ENCODE measurements around the gene TSPAN3. TPM values are rescaled to one million over a fixed set of nuclear protein-coding genes. Genes with fewer than 3 reads are reported as not detected.

The TSPAN3 gene
- total RNA-seq = 100 to 1,000 TPM; 215 to 256 TPM

DNA sequence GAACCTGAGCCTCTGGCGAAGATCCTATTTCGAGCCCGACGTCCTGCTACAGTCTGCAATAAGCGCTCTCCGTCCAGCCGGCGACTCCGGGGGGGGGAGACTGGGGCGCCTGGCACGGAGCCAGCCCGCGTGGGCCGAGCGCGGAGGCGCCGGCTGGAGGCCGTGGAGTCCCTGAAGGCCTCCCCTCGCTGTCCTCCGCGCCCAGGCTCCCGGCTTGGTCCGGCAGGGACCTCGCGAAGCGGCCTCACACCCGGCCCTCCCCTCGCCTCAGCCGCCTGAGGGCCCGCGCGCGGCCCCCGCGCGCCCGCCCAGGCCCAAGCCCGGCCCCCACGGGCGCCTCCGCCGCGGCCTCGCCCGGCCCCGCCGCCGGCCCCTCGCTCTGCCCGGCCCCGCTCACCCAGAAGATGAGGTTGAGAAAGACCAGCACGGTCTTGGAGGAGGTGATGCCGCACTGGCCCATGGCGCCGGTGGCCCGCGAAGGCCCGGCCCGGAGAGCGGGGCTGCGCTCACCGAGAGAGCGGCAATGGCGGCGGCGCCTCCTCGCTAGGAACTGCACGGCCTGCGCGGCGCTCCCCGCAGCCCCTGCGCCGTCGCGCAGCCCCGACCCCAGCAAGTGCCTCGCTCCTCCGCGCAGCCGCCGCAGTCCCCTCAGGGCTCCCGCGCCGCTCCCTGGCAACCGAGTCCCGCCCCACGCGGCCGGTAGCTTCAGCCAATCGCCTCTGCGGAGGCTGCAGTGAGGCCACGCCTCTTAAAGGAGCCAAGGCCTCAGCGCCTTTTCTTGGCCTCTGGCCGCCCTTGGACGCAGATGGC, at the start of gene TSPAN3:
Gene TSPAN3, minus strand, starts transcription at position 615 of the 810 bp plus-strand sequence. Its CDS starts 155 bp downstream, at position 460.
- ATAC-seq (ENCODE audit: insufficient number of reproducible peaks, low FRiP score, low read depth) (peak; percentile 95), DNase-seq (ENCODE audit: low spot score) (peak; percentile 68)
- no peaks in the 10 kb centered on the region for H3K9me3 ChIP-seq
- H3K36me3 ChIP-seq = no peaks in the 10 kb centered on the region
- no peak for TF ChIP-seq CTCF (IDR thresholded peaks at IDR 0.05)
- H3K27me3 ChIP-seq (replicated peaks; ENCODE audit: insufficient read depth) = no peaks in the 10 kb centered on the region
- peak within 1 kb of the TSS; percentile 84 for H3K4me3 ChIP-seq
- H3K27ac ChIP-seq = peak within 1 kb of the TSS; percentile 82 to 90
- H3K4me1 ChIP-seq (ENCODE audit: control insufficient read depth in 1 of 2, low read depth in 2 of 2) = peaks cover 21 to 38% of the 10 kb centered on the region in 2 donors

- TF ChIP-seq CTCF (IDR thresholded peaks at IDR 0.05) = no peak
- ATAC-seq (ENCODE audit: insufficient number of reproducible peaks, low FRiP score, low read depth) (no peak), DNase-seq (ENCODE audit: low spot score) (no peak)
- Histone ChIP-seq H3K4me1 (ENCODE audit: control insufficient read depth in 1 of 2, low read depth in 2 of 2) (peaks cover 0 to 3% of the 10 kb centered on the region in 2 donors), H3K27ac (no peak overlapping the region), H3K4me3 (no peak overlapping the region), H3K36me3 (no peaks in the 10 kb centered on the region), H3K27me3 (replicated peaks; ENCODE audit: insufficient read depth) (no peaks in the 10 kb centered on the region), H3K9me3 (no peaks in the 10 kb centered on the region)
Observed at GRCh38 chr15:77120576-77120975, 49.7 kb upstream of the TSPAN3 start.

GRCh38 chr15:77119446-77119845, 48.5 kb upstream of the TSPAN3 start:
- H3K27me3 ChIP-seq (replicated peaks; ENCODE audit: insufficient read depth) = no peaks in the 10 kb centered on the region
- DNase-seq (ENCODE audit: low spot score) (no peak), ATAC-seq (ENCODE audit: insufficient number of reproducible peaks, low FRiP score, low read depth) (no peak)
- no peak overlapping the region for H3K27ac ChIP-seq
- H3K9me3 ChIP-seq = no peaks in the 10 kb centered on the region
- H3K36me3 ChIP-seq = no peaks in the 10 kb centered on the region
- H3K4me3 ChIP-seq = no peak overlapping the region
- H3K4me1 ChIP-seq (ENCODE audit: control insufficient read depth in 1 of 2, low read depth in 2 of 2) = peaks cover 0 to 3% of the 10 kb centered on the region in 2 donors
- no peak for TF ChIP-seq CTCF (IDR thresholded peaks at IDR 0.05)

DNA sequence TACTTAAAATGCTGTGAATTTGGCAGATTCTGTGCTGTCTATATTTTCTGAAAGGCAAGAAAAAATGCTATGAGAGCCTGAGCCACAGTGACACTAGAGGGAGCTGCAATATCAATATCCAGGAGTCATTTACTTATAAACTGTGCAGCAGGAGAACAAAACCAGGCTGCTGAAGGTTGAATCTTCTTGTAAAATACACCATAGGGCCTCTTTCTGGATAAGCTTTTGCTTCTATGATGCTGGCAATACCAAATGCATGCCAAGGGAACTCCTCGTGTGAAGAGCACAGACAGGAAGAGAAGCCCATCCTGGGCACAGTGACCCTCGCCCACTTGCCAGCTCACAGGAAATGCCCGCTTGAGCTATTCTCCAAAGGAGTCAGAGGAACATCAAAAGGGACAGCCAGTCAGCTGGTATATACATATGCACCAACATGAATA, 48.0 kb upstream of the TSPAN3 start:
- Histone ChIP-seq H3K4me3 (no peak overlapping the region), H3K36me3 (no peaks in the 10 kb centered on the region), H3K27ac (no peak overlapping the region), H3K27me3 (replicated peaks; ENCODE audit: insufficient read depth) (no peaks in the 10 kb centered on the region), H3K4me1 (ENCODE audit: control insufficient read depth in 1 of 2, low read depth in 2 of 2) (peaks cover 0 to 3% of the 10 kb centered on the region in 2 donors), H3K9me3 (no peaks in the 10 kb centered on the region)
- TF ChIP-seq CTCF (IDR thresholded peaks at IDR 0.05) = peak; percentile 63
- ATAC-seq (ENCODE audit: insufficient number of reproducible peaks, low FRiP score, low read depth) (no peak), DNase-seq (ENCODE audit: low spot score) (no peak)

DNA sequence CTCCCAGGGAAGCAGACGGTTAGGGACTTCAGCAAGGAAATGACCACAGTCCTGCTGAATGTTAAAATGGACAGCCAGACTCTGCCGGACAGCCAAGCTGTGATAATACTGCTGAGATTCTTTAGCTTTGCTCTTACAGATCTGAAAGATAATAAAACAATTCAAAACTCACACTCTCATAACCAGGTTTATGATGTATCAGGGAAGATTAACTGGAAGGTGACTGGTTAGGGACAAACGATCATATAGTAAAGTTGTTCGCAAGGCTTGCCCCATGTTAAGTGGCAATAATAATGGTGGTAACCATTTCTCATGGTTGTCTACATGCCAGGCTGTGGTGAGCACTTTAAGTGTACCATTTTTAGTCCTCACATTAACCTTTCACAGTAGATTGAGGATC, 44.3 kb upstream of the TSPAN3 start:
- Histone ChIP-seq H3K9me3 (no peaks in the 10 kb centered on the region), H3K4me1 (ENCODE audit: control insufficient read depth in 1 of 2, low read depth in 2 of 2) (peaks cover 0 to 3% of the 10 kb centered on the region in 2 donors), H3K27ac (no peak overlapping the region), H3K4me3 (no peak overlapping the region), H3K27me3 (replicated peaks; ENCODE audit: insufficient read depth) (no peaks in the 10 kb centered on the region), H3K36me3 (no peaks in the 10 kb centered on the region)
- no peak for ATAC-seq (ENCODE audit: insufficient number of reproducible peaks, low FRiP score, low read depth)
- DNase-seq (ENCODE audit: low spot score) = no peak
- TF ChIP-seq CTCF (IDR thresholded peaks at IDR 0.05) = no peak

Data from thoracic aorta (tissue), 2 donors.